IPS-18a (cell line): ENCODE data around the gene PPM1L.
"Not testable (repeated sequence)": the region's sequence is repeated elsewhere in the genome, so short reads cannot be mapped to it uniquely, and the experiment has no call there.

ENCODE experiments used
- H3K27ac ChIP-seq: one replicate; pipeline ENCODE4 v1.5.1; 2013; ENCODE audit warnings: low read length
- H3K27me3 ChIP-seq: one replicate; pipeline ENCODE4 v1.6.1; 2013; ENCODE audit warnings: mild to moderate bottlenecking, low read length; ENCODE audit not compliant: control insufficient read depth, insufficient read depth
- H3K36me3 ChIP-seq: one replicate; pipeline ENCODE4 v1.6.1; 2013; ENCODE audit warnings: low read depth, low read length; ENCODE audit not compliant: control insufficient read depth
- H3K4me1 ChIP-seq: one replicate; pipeline ENCODE4 v1.6.1; 2013; ENCODE audit warnings: low read depth, low read length; ENCODE audit not compliant: control insufficient read depth
- H3K4me3 ChIP-seq: one replicate; pipeline ENCODE4 v1.5.1; 2013; ENCODE audit warnings: low read length
- H3K9ac ChIP-seq: one replicate; pipeline ENCODE4 v1.6.1; 2013; ENCODE audit warnings: mild to moderate bottlenecking, low read length, moderate library complexity
- H3K9me3 ChIP-seq: one replicate; pipeline ENCODE4 v1.6.1; 2013; ENCODE audit warnings: low read depth, low read length; ENCODE audit not compliant: control insufficient read depth

PPM1L gene

DNA sequence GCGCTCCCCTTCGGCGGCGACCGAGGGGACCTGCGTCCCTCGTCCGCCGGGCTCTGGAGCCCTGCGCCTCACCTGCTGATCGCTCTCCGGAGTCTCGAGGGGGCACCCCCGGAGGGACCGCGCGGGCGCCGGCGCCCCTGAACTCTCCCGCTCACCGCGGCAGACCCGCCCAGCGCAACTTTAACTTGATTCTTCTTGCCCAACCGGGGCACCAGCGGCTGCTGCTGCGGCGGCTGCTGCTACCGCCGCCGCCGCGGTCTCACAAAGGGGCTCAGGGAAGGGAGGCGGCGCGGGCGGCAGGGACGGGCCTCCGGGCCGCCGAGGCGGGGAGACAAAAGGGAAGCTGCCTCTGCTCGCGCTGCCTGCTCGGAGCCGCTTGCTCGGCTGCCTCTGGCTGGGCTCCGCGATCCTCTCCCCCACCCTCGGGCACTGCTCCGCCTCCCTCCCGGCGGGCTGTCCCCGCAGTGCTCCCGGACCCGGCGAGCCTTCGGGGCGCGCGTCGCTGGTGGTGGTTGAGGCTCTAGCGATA is at the start of gene PPM1L:
TSS of gene PPM1L (plus strand) at position 456 of the 529 bp plus-strand sequence.
- H3K4me1 ChIP-seq, result peaks cover 14% of the 10 kb centered on the region
- H3K27ac ChIP-seq, result no peak within 1 kb of the TSS
- peaks cover 46% of the 10 kb centered on the region for H3K27me3 ChIP-seq
- H3K9ac ChIP-seq, result peak within 1 kb of the TSS; percentile 70
- no peaks in the 10 kb centered on the region for H3K9me3 ChIP-seq
- H3K4me3 ChIP-seq, result peak within 1 kb of the TSS; percentile 83
- no peaks in the 10 kb centered on the region for H3K36me3 ChIP-seq

- H3K9me3 ChIP-seq, result no peaks in the 10 kb centered on the region
- H3K4me3 ChIP-seq, result no peak overlapping the region
- H3K9ac ChIP-seq, result no peak overlapping the region
- H3K4me1 ChIP-seq, result peaks cover 8% of the 10 kb centered on the region
- H3K27ac ChIP-seq, result no peak overlapping the region
- H3K36me3 ChIP-seq, result no peaks in the 10 kb centered on the region
- no peaks in the 10 kb centered on the region for H3K27me3 ChIP-seq
These were observed 48.7 kb upstream of the PPM1L start for GRCh38 chr3:160707187-160707794.

GRCh38 chr3:160709477-160710182 is 46.4 kb upstream of the PPM1L start:
- peaks cover 8% of the 10 kb centered on the region for H3K4me1 ChIP-seq
- no peaks in the 10 kb centered on the region for H3K27me3 ChIP-seq
- H3K27ac ChIP-seq, result no peak overlapping the region
- H3K9me3 ChIP-seq, result no peaks in the 10 kb centered on the region
- H3K4me3 ChIP-seq, result no peak overlapping the region
- no peak overlapping the region for H3K9ac ChIP-seq
- no peaks in the 10 kb centered on the region for H3K36me3 ChIP-seq

DNA sequence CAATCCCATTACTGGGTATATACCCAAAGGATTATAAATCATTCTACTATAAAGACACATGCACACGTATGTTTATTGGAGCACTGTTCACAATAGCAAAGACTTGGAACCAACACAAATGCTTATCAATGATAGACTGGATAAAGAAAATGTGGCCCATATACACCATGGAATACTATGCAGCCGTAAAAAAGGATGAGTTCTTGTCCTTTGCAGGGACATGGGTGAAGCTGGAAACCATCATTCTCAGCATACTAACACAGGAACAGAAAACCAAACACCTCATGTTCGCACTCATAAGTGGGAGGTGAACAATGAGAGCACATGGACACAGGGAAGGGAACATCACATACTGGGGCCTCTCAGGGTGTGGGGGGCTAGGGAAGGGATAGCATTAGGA is 42.9 kb upstream of the PPM1L start:
- H3K9me3 ChIP-seq, H3K36me3 ChIP-seq, H3K27ac ChIP-seq, H3K27me3 ChIP-seq, H3K9ac ChIP-seq, H3K4me3 ChIP-seq, H3K4me1 ChIP-seq: not testable (repeated sequence)

GRCh38 chr3:160719710-160720109 is 36.3 kb upstream of the PPM1L start:
- Histone ChIP-seq H3K27me3 (no peaks in the 10 kb centered on the region), H3K4me1 (no peaks in the 10 kb centered on the region), H3K9me3 (no peaks in the 10 kb centered on the region), H3K9ac (no peak overlapping the region), H3K27ac (no peak overlapping the region), H3K4me3 (no peak overlapping the region), H3K36me3 (no peaks in the 10 kb centered on the region)

DNA sequence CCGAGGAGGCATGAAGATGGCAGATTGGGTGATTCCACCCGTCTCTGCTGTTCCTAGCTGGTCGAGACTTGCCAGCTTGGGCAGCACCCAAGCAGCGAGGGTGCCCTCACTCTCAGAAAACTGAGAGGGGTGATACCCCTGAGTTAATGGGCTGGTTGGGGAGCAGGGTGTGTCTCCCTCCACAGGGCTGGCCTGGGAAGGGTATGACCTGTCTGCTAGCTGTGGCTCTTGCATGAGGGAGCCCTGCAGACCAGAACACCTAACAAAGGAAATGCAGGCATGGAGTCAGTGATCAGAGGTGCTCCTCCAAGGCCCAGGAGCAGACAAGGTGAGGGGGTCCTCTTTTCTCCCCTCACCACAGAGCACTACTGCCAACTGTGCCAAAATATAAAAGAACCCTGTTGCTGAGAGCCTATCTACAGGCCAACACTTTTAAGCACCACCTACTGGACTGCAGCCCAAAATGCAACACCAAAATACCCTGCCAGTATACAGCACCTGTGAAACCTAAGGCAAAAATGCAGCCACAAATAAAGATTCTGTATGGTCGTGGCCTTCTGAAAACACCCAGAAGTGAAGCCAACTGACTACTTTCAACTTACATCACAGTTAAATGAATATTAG is 35.8 kb upstream of the PPM1L start:
- Histone ChIP-seq H3K4me3 (no peak overlapping the region), H3K9me3 (no peaks in the 10 kb centered on the region), H3K9ac (no peak overlapping the region), H3K36me3 (no peaks in the 10 kb centered on the region), H3K27me3 (no peaks in the 10 kb centered on the region), H3K27ac (no peak overlapping the region), H3K4me1 (no peaks in the 10 kb centered on the region)

GRCh38 chr3:160722331-160722730 is 33.7 kb upstream of the PPM1L start:
- no peaks in the 10 kb centered on the region for H3K36me3 ChIP-seq
- H3K9ac ChIP-seq, result no peak overlapping the region
- H3K27me3 ChIP-seq, result no peaks in the 10 kb centered on the region
- no peaks in the 10 kb centered on the region for H3K4me1 ChIP-seq
- H3K4me3 ChIP-seq, result no peak overlapping the region
- no peaks in the 10 kb centered on the region for H3K9me3 ChIP-seq
- H3K27ac ChIP-seq, result no peak overlapping the region

DNA sequence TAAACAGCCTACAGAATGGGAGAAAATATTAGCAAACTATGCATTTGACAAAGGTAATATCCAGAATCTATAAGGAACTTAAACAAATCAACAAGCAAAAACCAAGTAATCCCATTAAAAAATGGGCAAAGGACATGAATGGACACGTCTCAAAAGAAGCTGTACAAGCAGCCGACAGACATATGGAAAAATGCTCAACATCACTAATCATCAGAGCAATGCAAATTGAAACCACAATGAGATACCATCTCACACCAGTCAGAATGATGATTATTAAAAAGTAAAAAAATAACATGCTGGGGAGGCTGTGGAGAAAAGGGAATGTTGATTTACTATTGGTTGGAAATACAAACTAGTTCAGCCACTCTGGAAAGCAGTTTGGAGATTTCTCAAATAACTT is 30.7 kb upstream of the PPM1L start:
- no peaks in the 10 kb centered on the region for H3K27me3 ChIP-seq
- no peak overlapping the region for H3K9ac ChIP-seq
- no peak overlapping the region for H3K27ac ChIP-seq
- H3K4me3 ChIP-seq, result no peak overlapping the region
- H3K4me1 ChIP-seq, result no peaks in the 10 kb centered on the region
- H3K9me3 ChIP-seq, result no peaks in the 10 kb centered on the region
- no peaks in the 10 kb centered on the region for H3K36me3 ChIP-seq

GRCh38 chr3:160735826-160736225 is 20.2 kb upstream of the PPM1L start:
- Histone ChIP-seq H3K27me3 (no peaks in the 10 kb centered on the region), H3K36me3 (no peaks in the 10 kb centered on the region), H3K9ac (no peak overlapping the region), H3K4me1 (no peaks in the 10 kb centered on the region), H3K27ac (no peak overlapping the region), H3K4me3 (no peak overlapping the region), H3K9me3 (no peaks in the 10 kb centered on the region)

GRCh38 chr3:160738048-160738447 is 18.0 kb upstream of the PPM1L start:
- Histone ChIP-seq H3K27ac (no peak overlapping the region), H3K9me3 (no peaks in the 10 kb centered on the region), H3K9ac (no peak overlapping the region), H3K36me3 (no peaks in the 10 kb centered on the region), H3K4me1 (no peaks in the 10 kb centered on the region), H3K4me3 (no peak overlapping the region), H3K27me3 (no peaks in the 10 kb centered on the region)

DNA sequence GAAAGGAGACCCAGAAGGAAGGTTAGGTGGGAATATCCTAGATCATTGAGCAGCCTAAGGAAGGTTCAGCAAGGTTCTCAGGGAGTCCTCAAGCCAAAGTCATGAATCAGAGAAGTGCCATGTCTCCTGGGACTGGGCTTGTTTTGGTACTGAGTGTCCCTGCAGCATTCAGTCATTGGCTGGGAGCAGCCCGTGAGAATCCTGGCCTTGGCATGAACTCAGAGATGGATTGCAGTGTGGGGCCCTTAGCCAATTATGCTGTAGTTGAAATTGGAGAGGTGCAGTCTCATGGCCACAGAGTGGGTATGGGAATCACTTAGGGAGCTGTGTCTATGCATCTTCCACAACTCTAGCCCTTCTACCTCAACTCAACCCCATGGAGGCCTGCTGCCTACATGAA is 17.0 kb upstream of the PPM1L start:
- Histone ChIP-seq H3K4me3 (no peak overlapping the region), H3K9me3 (no peaks in the 10 kb centered on the region), H3K4me1 (no peaks in the 10 kb centered on the region), H3K9ac (no peak overlapping the region), H3K36me3 (no peaks in the 10 kb centered on the region), H3K27ac (no peak overlapping the region), H3K27me3 (no peaks in the 10 kb centered on the region)
